Gastroesophageal sphincter (tissue), 3 donors: ENCODE data around the gene RBP3.

Source experiments
- POLR2A ChIP-seq, 2 donors: fragments of 450-650 bp; IDR thresholded peaks; one replicate each; pipeline ENCODE4 v1.6.1; 2017; ENCODE audit warnings: antibody characterized with exemption in 2 of 2, mild to moderate bottlenecking in 2 of 2, moderate library complexity in 1 of 2
- TF ChIP-seq, protein P1 (sequence below), 4 experiments: fragments of 200-600 bp in 2 of 4; fragments of 450-650 bp in 2 of 4; sonication (generic) in 1 of 4; IDR thresholded peaks; one replicate each; pipeline ENCODE4 v1.5.1; 2017 to 2019; ENCODE audit warnings: antibody characterized with exemption in 4 of 4, mild to moderate bottlenecking in 2 of 4, moderate library complexity in 2 of 4

DNA sequence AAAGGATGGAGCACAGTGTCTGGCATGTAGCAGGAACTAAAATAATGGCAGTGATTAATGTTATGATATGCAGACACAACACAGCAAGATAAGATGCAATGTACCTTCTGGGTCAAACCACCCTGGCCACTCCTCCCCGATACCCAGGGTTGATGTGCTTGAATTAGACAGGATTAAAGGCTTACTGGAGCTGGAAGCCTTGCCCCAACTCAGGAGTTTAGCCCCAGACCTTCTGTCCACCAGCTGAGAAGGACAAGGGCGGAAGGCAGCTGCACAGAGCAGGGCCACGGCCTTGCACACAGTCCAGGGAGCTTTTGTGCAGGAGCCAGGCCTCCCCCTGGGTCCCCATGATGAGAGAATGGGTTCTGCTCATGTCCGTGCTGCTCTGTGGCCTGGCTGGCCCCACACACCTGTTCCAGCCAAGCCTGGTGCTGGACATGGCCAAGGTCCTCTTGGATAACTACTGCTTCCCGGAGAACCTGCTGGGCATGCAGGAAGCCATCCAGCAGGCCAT, at the start of gene RBP3:
- no peak for TF ChIP-seq POLR2A (IDR thresholded peaks at IDR 0.05)
- TF ChIP-seq, protein P1, sequence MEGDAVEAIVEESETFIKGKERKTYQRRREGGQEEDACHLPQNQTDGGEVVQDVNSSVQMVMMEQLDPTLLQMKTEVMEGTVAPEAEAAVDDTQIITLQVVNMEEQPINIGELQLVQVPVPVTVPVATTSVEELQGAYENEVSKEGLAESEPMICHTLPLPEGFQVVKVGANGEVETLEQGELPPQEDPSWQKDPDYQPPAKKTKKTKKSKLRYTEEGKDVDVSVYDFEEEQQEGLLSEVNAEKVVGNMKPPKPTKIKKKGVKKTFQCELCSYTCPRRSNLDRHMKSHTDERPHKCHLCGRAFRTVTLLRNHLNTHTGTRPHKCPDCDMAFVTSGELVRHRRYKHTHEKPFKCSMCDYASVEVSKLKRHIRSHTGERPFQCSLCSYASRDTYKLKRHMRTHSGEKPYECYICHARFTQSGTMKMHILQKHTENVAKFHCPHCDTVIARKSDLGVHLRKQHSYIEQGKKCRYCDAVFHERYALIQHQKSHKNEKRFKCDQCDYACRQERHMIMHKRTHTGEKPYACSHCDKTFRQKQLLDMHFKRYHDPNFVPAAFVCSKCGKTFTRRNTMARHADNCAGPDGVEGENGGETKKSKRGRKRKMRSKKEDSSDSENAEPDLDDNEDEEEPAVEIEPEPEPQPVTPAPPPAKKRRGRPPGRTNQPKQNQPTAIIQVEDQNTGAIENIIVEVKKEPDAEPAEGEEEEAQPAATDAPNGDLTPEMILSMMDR (IDR thresholded peaks at IDR 0.05): no peak
